Suppressor macrophage (primary cell): ENCODE data around the gene ELL3.
"Not testable (repeated sequence)": the region's sequence is repeated elsewhere in the genome, so short reads cannot be mapped to it uniquely, and the experiment has no call there.

Experiments
- DNase-seq, 4 experiments: peaks; one replicate each; pipeline ENCODE4 v3.0.0-alpha.2; 2020 to 2022
- total RNA-seq, 17 experiments: gene quantifications; one replicate each; lab custom pipeline; 2026; ENCODE audit warnings: mixed read lengths in 6 of 17, inconsistent platforms in 3 of 17; lab: John Stamatoyannopoulos, UW

ELL3 gene, protein sequence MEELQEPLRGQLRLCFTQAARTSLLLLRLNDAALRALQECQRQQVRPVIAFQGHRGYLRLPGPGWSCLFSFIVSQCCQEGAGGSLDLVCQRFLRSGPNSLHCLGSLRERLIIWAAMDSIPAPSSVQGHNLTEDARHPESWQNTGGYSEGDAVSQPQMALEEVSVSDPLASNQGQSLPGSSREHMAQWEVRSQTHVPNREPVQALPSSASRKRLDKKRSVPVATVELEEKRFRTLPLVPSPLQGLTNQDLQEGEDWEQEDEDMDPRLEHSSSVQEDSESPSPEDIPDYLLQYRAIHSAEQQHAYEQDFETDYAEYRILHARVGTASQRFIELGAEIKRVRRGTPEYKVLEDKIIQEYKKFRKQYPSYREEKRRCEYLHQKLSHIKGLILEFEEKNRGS
- 0 to 0.33 (median 0.14) reads per million in 17 experiments for total RNA-seq

DNA sequence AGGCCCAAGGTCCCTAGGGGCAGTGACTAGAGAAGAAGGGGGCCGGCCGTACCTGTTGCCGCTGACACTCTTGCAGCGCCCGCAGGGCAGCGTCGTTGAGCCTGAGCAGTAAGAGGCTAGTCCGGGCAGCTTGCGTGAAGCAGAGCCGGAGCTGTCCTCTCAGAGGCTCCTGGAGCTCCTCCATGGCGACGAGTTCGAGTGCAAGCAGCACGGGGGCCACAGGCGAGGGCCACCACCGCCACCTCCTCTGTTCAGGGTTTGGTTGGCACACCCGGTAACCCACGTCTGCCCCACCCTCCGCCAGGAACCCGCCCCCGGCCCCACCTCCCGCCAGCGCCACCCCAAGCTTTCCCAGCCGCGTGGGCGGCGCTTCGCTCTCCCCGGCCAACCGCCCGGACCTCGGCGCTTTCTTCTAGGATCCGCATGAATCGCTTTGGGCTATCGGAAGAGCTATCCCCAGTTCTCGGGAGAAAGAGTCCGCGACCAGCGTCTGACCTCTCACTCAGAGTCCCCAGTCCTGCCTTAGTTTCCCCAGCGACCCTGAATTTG, at the start of gene ELL3:
Gene ELL3 (minus strand): TSS at position 249 of the 549 bp plus-strand sequence. CDS start 65 bp downstream, at position 184.
- DNase-seq: peak; percentile 78 to 94 (median 86)

DNA sequence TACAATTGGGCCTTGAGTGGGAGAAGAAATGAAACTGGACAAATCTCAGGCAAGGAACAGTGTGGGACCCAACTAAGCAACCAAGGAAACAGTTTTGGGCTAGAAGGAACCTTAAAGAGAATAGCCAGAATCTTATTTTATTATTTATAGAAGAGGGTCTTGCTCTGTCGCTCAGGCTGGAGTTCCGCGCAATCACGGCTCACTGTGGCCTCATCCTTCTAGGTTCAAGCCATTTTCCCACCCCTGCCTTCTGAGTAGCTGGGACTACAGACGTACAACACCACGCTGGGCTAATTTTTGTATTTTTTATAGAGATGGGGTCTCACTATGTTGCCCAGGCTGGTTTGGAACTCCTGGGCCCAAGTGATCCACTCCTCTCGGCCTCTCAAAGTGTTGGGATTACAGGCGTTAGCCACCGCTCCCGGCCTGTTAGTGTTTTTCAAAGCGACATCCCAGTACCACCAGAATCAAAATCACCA, 49.3 kb upstream of the ELL3 start:
- no peak for DNase-seq

DNA sequence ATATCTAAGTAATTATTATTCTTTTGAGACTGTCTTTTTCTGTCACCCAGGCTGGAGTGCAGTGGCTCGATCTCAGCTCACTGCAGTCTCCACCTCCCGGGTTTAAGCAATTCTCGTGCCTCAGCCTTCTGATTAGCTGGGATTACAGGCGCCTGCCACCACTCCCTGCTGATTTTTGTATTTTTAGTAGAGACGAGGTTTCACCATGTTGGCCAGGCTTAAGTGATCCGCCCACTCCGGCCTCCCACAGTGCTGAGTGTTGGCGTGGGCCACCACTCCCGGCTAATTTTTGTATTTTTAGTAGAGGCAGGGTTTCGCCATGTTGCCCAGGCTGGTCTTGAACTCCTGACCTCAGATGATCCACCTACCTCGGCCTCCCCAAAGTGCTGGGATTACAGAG, 48.5 kb upstream of the ELL3 start:
- DNase-seq: not testable (repeated sequence)

DNA sequence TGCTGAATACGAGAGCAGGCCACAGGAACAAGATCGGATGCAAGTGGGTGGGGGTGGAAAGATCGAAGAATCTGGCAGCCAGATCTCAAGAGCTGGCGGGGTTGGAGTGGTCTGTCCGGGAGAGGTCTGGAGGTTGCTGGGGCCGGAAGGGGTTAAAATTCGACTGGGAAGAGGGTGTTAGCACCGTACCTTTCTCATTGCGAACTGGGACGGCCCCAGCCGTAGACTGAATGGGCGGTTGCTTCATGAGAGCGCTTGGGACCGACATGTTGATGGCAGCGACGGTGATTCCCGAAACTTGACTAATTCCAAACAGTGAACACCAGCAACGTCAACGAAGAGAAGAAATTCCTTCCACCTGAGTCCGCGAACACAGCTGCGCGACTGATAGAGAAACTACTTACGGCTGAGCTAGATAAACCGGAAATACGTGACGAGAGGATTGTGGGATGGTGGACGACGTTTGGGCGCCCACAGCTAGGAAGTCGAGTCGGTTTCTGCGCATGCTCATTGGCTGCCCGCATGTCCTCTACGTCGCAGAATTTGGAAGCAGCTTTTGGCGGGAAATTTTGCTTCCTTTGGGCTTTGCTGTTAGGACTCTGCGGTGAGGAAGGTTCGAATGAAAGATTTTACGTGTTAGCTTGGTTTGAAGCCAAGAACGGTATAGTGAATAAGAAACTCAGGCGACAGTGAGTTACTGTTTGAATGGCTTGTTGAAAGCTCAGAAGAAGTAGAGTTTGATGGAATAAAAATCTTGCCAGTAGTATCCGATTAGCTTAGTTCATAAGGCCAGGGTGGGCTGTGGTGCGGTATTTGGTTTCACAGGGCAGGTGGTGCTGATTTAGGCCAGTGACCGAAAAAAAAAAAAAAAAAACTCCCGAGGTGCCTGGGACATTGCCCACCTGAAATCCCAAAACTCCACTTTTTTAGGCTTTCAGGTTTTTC, 47.8 kb upstream of the ELL3 start, which contains the start of gene MFAP1:
Gene MFAP1 (minus strand): TSS at position 389 of the 945 bp plus-strand sequence. CDS start 121 bp downstream, at position 268.
- peak; percentile 96 to 98 (median 98) for DNase-seq

DNA sequence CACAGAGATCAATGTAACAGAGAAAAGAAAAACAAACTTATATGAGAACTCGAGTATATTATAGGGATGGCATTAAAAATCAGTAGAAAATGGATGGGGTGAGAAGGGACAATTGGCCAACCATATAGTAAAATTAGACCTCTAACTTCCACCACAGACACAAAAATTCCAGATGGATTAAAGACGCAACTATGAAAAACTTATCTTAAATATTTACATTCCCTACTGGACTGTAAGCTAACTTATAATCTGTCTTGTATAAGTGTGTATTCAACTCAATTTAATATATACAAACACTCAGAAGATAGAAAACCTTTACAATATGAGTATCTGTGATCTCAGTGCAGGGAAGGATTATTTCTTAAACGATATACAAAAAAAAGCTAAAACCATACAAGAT, 44.7 kb upstream of the ELL3 start:
- DNase-seq: no peak

DNA sequence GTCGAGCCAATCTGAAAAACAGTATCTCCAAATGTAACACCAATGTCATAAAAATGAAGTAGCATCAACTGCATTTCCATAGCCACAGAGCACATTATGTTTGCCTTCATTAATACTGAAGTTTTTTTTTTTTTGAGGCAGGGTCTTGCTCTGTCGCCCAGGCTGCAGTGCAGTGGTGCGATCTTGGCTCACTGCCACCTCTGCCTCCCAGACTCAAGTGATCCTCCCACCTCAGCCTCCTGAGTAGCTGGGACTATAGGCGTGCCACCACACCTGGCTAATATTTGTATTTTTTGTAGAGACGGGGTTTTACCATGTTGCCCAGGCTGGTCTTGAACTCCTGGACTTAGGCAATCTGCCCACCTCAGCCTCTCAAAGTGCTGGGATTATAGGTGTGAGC, 38.3 kb upstream of the ELL3 start:
- DNase-seq: not testable (repeated sequence)

DNA sequence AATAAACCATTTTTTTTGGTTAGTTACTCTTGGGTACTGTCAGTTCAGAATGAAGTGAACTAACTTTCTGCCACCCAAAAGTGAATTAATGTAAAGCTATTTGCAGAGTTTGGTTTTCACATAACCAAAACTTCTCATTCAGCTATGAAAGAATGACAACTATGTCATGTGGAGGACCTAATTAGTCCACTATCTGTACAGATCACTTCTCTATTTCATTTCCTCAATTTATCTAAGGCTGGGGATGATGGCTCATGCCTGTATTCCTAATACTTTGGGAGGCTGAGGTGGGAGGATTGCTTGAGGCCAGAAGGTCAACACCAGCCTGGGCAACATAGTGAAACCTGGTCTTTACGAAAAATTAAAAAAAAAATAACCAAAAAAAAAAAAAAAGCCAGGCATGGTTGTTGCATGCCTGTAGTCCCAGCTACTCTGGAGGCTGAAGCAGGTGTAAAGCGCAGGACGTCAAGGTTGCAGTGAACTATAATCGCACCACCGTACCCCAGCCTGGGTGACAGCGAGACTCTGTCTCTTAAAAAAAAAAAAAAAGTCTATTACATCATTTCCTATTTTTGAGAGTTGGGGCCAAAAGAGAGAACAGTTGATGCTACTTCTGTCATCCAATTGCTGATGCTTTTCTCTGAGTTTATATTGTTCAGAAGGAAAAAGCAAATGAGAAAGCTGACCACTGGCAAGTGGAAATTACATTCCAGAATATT, 32.4 kb upstream of the ELL3 start:
- peak; percentile 55 to 87 (median 75) for DNase-seq

DNA sequence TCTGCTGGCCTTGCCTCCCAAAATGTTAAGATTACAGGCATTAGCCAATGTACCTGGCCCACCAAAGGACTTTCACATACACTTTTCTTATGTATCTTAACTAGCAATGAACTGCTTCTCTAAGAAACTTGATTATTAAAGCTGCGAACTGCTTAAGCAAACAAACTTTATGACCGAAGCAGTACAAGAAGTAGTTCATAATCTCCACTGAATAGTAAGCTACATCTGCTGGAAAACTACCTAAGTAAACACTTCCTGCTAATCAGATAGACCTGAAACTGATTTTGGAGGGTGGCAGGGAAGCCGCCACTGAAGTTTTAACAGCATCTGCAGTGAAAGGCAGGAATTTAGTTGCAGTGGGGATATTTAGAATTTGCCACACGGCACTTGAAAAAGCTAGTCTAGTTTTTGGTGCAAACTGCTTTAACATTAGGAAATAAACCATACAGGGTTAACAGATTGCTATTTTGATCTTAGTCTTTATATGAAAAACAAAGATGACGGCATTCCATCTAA, 31.7 kb upstream of the ELL3 start:
- DNase-seq: no peak

DNA sequence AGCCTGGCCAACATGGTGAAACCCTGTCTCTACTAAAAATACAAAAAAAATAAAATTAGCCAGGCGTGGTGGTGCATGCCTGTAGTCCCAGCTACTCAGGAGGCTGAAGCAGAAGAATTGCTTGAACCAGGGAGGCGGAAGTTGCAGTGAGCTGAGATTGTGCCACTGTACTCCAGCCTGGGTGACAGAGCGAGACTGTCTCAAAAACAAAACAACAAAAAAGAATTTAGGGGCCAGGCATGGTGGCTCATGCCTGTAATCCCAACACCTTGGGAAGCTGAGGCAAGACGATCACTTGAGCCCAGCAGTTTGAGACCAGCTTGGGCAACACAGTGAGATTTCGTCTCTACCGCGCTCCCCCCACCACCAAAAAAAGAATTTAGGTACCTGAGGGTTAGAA, 25.9 kb upstream of the ELL3 start:
- not testable (repeated sequence) for DNase-seq

DNA sequence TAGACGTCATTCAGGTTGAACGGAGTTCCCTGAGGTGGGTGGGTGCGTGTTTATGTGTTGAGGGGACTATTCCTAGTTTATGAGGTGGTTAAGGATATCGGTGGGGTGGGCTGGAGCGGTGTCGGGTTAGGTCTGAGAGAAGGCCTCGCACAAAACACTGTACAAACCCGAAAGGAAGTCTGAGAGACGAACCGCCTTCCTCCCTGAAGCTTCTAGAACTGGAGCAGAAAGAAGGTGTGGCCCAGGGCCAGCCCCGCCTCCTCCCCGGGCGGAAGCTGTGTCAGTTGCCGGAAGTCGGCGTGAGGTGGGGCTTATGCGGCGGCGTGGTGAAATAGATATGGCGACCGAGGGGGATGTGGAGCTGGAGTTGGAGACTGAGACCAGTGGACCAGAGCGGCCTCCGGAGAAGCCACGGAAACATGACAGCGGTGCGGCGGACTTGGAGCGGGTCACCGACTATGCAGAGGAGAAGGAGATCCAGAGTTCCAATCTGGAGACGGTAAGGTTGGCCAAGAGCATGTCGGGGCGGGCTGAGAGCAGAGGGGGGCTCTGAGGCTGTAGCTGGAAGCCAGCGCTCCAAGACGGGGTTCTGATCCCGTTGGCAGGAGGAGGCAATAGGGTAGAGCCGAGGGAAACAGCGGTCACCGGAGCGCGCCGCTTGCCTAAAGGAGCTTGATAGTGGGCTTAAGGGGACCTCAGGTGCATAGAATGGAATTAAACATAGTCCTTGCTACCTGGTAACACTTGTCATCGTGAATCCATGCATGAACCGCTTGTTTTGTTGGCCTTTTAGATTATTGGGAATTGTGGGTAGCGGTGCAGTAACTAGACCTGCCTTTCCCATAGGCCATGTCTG, 23.7 kb upstream of the ELL3 start, which contains the start of gene HYPK:
Gene HYPK (plus strand): TSS at position 314 of the 856 bp plus-strand sequence. CDS start 24 bp downstream, at position 338.
- peak; percentile 91 to 95 (median 93) for DNase-seq

DNA sequence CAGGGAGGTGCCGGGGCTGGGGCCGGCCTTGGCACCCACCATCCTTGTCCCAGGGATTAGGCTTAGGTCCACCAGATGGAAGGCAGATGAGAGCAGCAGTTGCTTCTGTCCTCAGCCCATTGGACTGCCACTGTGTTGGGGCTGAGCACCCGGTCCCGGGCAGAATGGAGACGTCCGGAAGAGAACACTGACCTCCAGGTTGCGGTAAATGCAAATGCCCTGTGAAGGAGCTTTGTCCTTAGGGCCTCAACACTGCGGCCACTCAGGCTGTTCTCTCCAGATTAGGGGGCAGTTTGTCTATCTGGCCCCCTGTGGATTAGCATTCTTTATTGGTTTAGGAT, 23.1 kb upstream of the ELL3 start, which contains the start of gene SERINC4:
Gene SERINC4 (minus strand): TSS at position 276 of the 341 bp plus-strand sequence. CDS start 234 bp downstream, at position 42.
- DNase-seq: no peak

DNA sequence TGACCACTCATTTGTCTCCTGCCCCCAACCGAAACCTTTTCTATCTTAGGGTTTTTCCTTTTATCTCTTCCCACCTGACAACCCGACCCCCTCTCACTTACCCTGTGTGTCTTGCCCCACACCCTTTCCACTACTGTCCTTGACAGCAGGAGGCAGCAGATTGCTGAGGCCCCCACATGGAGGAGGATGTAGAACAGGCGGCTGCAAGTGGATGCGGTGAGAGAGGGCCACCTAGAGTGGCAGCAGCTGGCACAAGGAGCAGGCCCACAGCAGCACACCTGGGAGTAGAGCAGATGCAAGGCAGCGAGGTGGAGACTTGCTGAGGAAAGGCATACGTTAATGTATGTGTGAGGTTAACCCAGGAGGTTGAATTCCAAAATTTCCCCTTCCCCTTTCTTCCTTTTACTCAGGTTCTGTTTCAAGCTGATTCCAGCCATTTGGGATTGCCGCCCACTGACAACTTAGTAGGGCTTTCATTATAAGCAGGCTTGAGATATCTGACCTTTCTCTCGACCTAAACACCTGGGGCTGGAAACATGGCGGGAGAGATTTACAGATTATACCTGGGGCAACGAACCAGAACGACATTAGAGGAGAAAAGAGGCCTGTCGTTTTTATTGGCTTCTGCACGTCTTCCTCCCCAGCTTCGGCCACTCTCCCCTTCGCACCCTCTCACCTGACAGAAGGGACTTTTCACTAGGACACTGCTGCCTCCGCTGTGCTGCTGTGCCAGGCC, 22.6 kb upstream of the ELL3 start:
- DNase-seq: no peak

DNA sequence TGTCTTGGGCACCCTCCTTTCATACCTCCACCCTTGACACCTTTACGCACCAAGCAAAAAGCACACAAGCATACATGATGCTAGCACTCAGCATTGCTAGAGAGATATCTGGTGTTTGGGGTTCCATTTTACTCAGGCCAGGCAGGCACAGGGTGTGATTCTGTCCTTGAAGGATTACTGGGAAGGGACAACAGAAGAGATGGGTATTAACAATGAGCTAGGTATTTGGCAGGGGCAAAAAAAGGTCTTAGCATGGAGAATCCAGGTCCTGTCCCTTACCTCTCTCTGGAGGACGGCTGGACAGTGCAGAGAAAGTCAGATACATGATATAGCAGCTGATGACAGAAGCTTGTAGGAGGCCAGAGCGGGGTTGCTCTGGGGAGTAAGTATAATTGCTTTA, 19.8 kb upstream of the ELL3 start:
- DNase-seq: no peak

DNA sequence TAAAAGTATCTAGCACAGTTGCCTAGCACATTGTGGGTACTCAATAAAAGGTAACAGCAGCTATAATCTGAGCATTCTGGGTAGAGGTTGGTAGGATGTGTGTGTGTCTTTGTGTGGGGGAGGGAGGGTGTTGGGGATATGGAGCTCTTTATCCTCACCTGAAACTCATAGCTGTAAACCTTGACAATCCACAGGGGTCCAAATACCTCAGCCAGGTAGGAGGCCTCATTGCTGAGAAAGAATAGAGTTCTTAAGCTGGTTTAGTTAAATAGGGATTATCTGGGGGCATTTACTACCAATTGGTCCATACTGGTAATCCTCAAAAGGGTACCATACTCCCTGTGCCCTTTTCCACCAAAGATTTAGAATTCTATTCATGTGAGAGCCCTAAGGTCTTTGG, 19.2 kb upstream of the ELL3 start:
- DNase-seq: no peak

DNA sequence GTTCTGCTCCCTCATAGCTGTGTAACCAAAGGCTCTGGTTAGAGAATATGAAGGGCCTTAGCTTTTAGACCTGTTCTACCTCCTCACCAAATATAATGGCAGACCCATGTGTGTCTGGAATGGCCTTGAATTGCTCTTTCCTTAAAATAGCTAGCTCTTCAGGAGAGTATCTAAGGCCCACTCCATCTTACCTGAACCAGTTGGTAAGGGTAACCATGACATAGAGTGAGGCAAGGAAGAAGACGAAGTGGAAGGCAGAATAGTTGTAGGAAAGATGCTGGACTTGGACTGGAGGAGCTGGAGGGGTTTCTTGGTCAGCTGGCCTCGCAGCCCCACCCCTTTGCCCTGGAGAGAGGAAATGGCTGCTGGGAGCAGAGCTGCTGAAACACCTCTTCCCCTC, 18.4 kb upstream of the ELL3 start:
- no peak for DNase-seq

DNA sequence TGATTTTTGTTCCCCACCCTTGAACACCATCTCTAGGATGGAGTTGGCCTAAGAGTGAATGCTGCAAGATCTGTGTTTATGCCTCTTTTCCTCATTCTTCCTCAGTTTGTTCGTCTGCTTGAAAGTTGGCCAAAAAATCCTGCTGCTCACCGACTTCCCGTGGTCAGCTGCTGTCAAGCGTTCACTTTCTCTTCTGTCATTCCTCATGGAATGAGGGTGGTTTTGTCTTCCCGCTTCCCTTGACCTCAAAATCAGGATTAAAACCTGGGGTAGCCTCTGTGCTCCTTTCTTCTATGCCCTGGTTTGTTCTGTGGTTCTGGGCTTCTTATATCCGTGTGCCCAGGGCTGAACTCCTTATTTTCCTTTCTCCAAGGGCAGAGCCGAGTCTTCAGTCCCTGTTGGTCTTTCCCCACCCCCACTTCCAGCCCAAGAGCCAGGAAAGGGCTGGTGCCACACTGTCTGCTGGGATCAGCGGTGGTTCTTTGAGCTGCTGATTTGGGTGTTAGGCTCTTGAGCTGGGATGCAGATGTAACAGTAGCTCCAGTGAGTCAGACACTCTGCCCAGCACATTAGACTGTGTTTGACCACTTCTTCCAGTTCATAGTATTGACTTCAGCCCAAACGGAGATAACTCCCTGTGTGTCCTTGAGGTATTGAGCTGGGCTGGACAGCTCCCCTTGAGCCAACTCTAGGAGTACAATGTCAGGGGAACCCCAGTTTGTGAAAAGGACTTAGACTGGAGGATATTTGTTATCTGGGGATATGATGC, 17.7 kb upstream of the ELL3 start:
- no peak for DNase-seq

DNA sequence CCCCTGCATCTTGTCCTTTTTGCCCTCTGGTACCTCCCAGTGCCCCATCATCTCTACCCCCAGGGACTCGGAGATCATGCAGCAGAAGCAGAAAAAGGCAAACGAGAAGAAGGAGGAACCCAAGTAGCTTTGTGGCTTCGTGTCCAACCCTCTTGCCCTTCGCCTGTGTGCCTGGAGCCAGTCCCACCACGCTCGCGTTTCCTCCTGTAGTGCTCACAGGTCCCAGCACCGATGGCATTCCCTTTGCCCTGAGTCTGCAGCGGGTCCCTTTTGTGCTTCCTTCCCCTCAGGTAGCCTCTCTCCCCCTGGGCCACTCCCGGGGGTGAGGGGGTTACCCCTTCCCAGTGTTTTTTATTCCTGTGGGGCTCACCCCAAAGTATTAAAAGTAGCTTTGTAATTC, 16.9 kb upstream of the ELL3 start:
- DNase-seq: peak in 1 of 4 experiments; percentile 17

DNA sequence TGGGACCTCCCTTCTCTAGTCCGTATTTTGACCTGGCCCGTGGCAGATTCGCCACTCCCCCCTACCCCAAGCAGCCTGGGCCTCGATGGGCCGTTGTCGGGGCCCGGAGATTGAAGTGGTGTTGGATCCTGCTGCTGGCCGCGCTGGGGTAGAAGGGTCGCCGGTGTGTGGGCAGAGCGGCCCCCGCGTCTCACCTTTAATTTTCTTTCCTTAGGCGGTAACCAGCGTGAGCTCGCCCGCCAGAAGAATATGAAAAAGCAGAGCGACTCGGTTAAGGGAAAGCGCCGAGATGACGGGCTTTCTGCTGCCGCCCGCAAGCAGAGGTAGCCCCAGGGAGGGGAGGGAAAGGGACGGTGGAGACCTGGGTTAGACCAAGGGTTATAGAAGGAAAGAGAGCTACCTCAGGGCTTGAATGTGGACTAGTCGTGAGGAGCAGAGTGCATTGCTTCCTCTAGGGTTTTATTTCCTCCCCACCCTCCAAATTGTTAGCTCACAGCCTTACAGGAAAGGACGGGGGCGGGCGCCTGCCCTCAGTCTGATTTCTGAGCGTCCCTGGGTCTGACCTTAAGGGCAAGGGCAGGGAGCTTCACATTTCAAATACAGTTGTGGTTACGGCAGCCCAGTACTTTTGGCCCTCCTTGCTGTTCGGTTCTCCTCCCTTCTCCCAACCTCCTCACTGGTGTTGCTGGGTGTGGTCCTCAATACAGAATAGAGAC, 16.2 kb upstream of the ELL3 start:
- peak; percentile 76 to 87 (median 86) for DNase-seq
